Endothelial cell of umbilical vein (primary cell): Measurements from ENCODE around the gene RAB27B. TPM values are rescaled to one million over a fixed set of nuclear protein-coding genes. Genes with fewer than 3 reads are reported as not detected.

Experiments used
- BruUV-seq: library from RNA; stranded (reverse); fragments of 400-500 nt; replicated peaks from 2 replicates; lab custom pipeline; 2021; lab: Mats Ljungman, UMichigan
- CTCF ChIA-PET: fragments of 300-600, 350-600 bp; sonication (Branson Sonifier 250); formaldehyde crosslinking; loops from one replicate; lab custom pipeline; 2021; ENCODE audit warnings: antibody characterized with exemption, inconsistent platforms; lab: Charles Lee
- POLR2A ChIA-PET: fragments of 300-600, 350-600 bp; sonication (Branson Sonifier 250); formaldehyde crosslinking; loops from one replicate; lab custom pipeline; 2021; ENCODE audit warnings: antibody characterized with exemption, inconsistent platforms; lab: Charles Lee
- DNase-seq: peaks from one replicate; pipeline ENCODE4 v3.0.0-alpha.2; 2011; ENCODE audit warnings: low read depth, low spot score
- FAIRE-seq: peaks from 2 replicates; lab custom pipeline; 2011; peaks lifted over from hg19 to GRCh38; lab: Jason Lieb, UNC
- H2AFZ ChIP-seq: 2 replicates; pipeline ENCODE4 v1.6.0; 2012; ENCODE audit warnings: low read depth, low read length, control low read depth, inconsistent platforms
- H3K27ac ChIP-seq: 2 replicates; pipeline ENCODE4 v1.5.1; 2011; ENCODE audit warnings: low read depth, mild to moderate bottlenecking, control low read depth, low read length, moderate library complexity; ENCODE audit not compliant: insufficient read depth
- H3K27me3 ChIP-seq, 2 experiments: 2 replicates each; pipeline versions ENCODE4 v1.6.0 to v1.6.1; 2011; ENCODE audit warnings: low read length in 2 of 2, mixed read lengths in 1 of 2; ENCODE audit not compliant: control insufficient read depth in 2 of 2, insufficient read depth in 2 of 2
- H3K36me3 ChIP-seq, 2 experiments: 2 replicates in 1 of 2; 3 replicates in 1 of 2; pipeline ENCODE4 v1.5.1; 2011; ENCODE audit warnings: low read length in 2 of 2, mild to moderate bottlenecking in 1 of 2, moderate library complexity in 1 of 2; ENCODE audit not compliant: control insufficient read depth in 2 of 2, insufficient read depth in 2 of 2; ENCODE audit errors: extremely low read depth in 1 of 2
- H3K4me1 ChIP-seq: 3 replicates; pipeline ENCODE4 v1.5.1; 2011; ENCODE audit warnings: mild to moderate bottlenecking, low read length; ENCODE audit not compliant: control insufficient read depth, insufficient read depth; ENCODE audit errors: extremely low read depth
- H3K4me2 ChIP-seq: 2 replicates; pipeline ENCODE4 v1.6.1; 2011; ENCODE audit warnings: low read length, control low read depth, mixed read lengths; ENCODE audit not compliant: insufficient read depth
- H3K4me3 ChIP-seq, 3 experiments: fragments of 200-600 bp in 1 of 3; sonication (generic), shearing (Covaris generic) in 1 of 3; replicated peaks in 1 of 3; 2 replicates each; pipeline ENCODE4 v1.5.1; 2011 to 2016; ENCODE audit warnings: control low read depth in 3 of 3, low read length in 3 of 3, mild to moderate bottlenecking in 2 of 3, inconsistent platforms in 1 of 3, low read depth in 1 of 3, moderate library complexity in 1 of 3; ENCODE audit not compliant: insufficient read depth in 1 of 3
- H3K79me2 ChIP-seq: 2 replicates; pipeline ENCODE4 v1.6.0; 2012; ENCODE audit warnings: low read length, inconsistent platforms; ENCODE audit not compliant: control insufficient read depth, insufficient read depth
- H3K9ac ChIP-seq: replicated peaks from 2 replicates; pipeline ENCODE3; 2011; ENCODE audit warnings: low read length, control low read depth; ENCODE audit not compliant: insufficient read depth; ENCODE audit errors: extremely low read depth
- H3K9me1 ChIP-seq: replicated peaks from 3 replicates; pipeline ENCODE4 v1.6.0; 2011; ENCODE audit warnings: mild to moderate bottlenecking, low read length; ENCODE audit not compliant: control insufficient read depth, insufficient read depth; ENCODE audit errors: extremely low read depth
- H3K9me3 ChIP-seq: replicated peaks from 2 replicates; pipeline ENCODE4 v1.5.1; 2012; ENCODE audit warnings: low read length, inconsistent platforms; ENCODE audit not compliant: control insufficient read depth, insufficient read depth
- H4K20me1 ChIP-seq: replicated peaks from 2 replicates; pipeline ENCODE3; 2011; ENCODE audit warnings: mild to moderate bottlenecking, low read length; ENCODE audit not compliant: control insufficient read depth, insufficient read depth; ENCODE audit errors: extremely low read depth
- EZH2 ChIP-seq: IDR thresholded peaks from 2 replicates; pipeline ENCODE4 v1.6.1; 2012; ENCODE audit warnings: borderline replicate concordance, low read depth, mild to moderate bottlenecking, moderate library complexity, low read length, inconsistent platforms; ENCODE audit not compliant: severe bottlenecking
- FOS ChIP-seq: IDR thresholded peaks from 2 replicates; pipeline ENCODE4 v1.6.1; 2011; ENCODE audit warnings: mild to moderate bottlenecking, low read length, moderate library complexity, borderline replicate concordance; ENCODE audit not compliant: insufficient read depth
- GATA2 ChIP-seq: IDR thresholded peaks from 2 replicates; pipeline ENCODE4 v1.7.0; 2011; ENCODE audit warnings: low read depth, mild to moderate bottlenecking, moderate library complexity, mixed read lengths, low read length; ENCODE audit not compliant: insufficient read length, insufficient read depth
- JUN ChIP-seq: IDR thresholded peaks from 2 replicates; pipeline ENCODE4 v1.6.1; 2011; ENCODE audit warnings: borderline replicate concordance, low read depth; ENCODE audit not compliant: insufficient read length, insufficient read depth
- MAX ChIP-seq: IDR thresholded peaks from 2 replicates; pipeline ENCODE4 v1.6.1; 2011; ENCODE audit not compliant: insufficient read depth, insufficient read length
- MYC ChIP-seq: IDR thresholded peaks from one replicate; pipeline ENCODE4 v1.6.1; 2011; ENCODE audit warnings: mild to moderate bottlenecking, low read depth, low read length
- POLR2A ChIP-seq: IDR thresholded peaks from 2 replicates; pipeline ENCODE4 v1.6.1; 2012; ENCODE audit warnings: low read depth, mild to moderate bottlenecking, control low read depth, low read length
- POLR2AphosphoS5 ChIP-seq: IDR thresholded peaks from 2 replicates; pipeline ENCODE4 v1.6.1; 2012; ENCODE audit warnings: low read depth, mild to moderate bottlenecking, control low read depth, low read length, moderate library complexity; ENCODE audit not compliant: insufficient read depth
- dilution Hi-C: fragments of 300-500 bp; cut with MboI; formaldehyde crosslinking; loops from one replicate; pipeline ENCODE4 v1.15.0; 2019; ENCODE audit warnings: low sequenced_read_pairs; ENCODE audit not compliant: extremely low pct_ligation_motif_present
- intact Hi-C: fragments of 100-400 bp; cut with micrococcal nuclease; formaldehyde crosslinking; loops from one replicate; pipeline ENCODE4 v1.10.0; 2022
- polyA plus RNA-seq, 4 experiments: library from polyadenylated mRNA; depleted of rRNA in 3 of 4; stranded (reverse) in 3 of 4; unstranded in 1 of 4; fragments of >200 nt; gene quantifications; 2 replicates each; pipeline versions ENCODE4 v1.2.1 to v1.2.3, GENCODE V29; 2011 to 2012; ENCODE audit warnings: missing spikeins in 1 of 4
- total RNA-seq: library from RNA; stranded (reverse); gene quantifications from 2 replicates; pipeline ENCODE4 v1.2.3, GENCODE V29; 2021
- TF ChIP-seq, protein P1 (sequence below), 2 donors: IDR thresholded peaks; 1 replicate in 1 of 2; 2 replicates in 1 of 2; pipeline ENCODE4 v1.5.1; 2011; ENCODE audit warnings: low read length in 2 of 2, mild to moderate bottlenecking in 2 of 2, moderate library complexity in 2 of 2, control low read depth in 1 of 2, inconsistent platforms in 1 of 2, low read depth in 1 of 2; ENCODE audit not compliant: insufficient read depth in 1 of 2; ENCODE audit errors: extremely low read depth in 1 of 2

Gene RAB27B
- total and polyA plus RNA-seq, 2 donors (not counting 3 experiments of a cell fraction or from before 2014, with no cell fraction given): not detected

DNA sequence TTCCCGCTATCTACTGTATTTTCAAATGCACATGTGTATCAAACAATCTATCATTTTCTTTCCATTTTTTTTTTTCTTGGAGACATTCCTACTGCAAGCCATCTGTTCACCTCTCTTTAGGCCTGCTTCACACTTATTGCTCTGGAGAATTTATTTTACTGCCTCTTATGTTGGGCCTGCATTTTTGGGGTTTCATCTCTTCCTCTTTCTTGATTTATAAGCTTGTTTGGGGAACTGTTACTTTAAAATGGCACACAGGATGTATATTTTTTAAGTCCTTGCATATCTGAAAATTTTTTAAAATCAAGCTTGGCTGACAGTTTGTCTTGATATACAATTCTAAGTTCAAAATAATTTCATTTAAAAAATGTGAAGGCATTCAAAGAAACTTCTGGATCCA is 3.5 kb upstream of the RAB27B start:
- Histone ChIP-seq H3K4me2 (no peak overlapping the region), H3K4me3 (no peak overlapping the region), H3K27me3 (no peaks in the 10 kb centered on the region), H3K36me3 (no peaks in the 10 kb centered on the region), H3K4me1 (peaks cover 9% of the 10 kb centered on the region), H3K9me3 (no peaks in the 10 kb centered on the region), H3K9ac (no peak overlapping the region), H4K20me1 (no peaks in the 10 kb centered on the region), H3K79me2 (no peaks in the 10 kb centered on the region), H3K27ac (no peak overlapping the region), H3K9me1 (no peaks in the 10 kb centered on the region), H2AFZ (no peak overlapping the region)
- DNase-seq (no peak), FAIRE-seq (no peak)
- POLR2A ChIA-PET: no interaction called here
- TF ChIP-seq POLR2AphosphoS5: no peak
- TF ChIP-seq, protein P1, sequence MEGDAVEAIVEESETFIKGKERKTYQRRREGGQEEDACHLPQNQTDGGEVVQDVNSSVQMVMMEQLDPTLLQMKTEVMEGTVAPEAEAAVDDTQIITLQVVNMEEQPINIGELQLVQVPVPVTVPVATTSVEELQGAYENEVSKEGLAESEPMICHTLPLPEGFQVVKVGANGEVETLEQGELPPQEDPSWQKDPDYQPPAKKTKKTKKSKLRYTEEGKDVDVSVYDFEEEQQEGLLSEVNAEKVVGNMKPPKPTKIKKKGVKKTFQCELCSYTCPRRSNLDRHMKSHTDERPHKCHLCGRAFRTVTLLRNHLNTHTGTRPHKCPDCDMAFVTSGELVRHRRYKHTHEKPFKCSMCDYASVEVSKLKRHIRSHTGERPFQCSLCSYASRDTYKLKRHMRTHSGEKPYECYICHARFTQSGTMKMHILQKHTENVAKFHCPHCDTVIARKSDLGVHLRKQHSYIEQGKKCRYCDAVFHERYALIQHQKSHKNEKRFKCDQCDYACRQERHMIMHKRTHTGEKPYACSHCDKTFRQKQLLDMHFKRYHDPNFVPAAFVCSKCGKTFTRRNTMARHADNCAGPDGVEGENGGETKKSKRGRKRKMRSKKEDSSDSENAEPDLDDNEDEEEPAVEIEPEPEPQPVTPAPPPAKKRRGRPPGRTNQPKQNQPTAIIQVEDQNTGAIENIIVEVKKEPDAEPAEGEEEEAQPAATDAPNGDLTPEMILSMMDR (IDR thresholded peaks at IDR 0.05; ENCODE audit: extremely low read depth in 1 of 2, insufficient read depth in 1 of 2, low read depth in 1 of 2, low read length in 2 of 2): no peak
- TF ChIP-seq MYC: no peak
- dilution Hi-C loops (no loop called here), intact Hi-C loops (loop anchor here (10.0 kb wide), 1 partner anchor 160 kb away; no protein-coding TSS in a partner anchor)
- CTCF ChIA-PET: interaction anchor here (0.5 kb wide), 1 partner anchor 47 kb away, joined by 4 read pairs; no protein-coding TSS in a partner anchor
- BruUV-seq: no TSS peak

DNA sequence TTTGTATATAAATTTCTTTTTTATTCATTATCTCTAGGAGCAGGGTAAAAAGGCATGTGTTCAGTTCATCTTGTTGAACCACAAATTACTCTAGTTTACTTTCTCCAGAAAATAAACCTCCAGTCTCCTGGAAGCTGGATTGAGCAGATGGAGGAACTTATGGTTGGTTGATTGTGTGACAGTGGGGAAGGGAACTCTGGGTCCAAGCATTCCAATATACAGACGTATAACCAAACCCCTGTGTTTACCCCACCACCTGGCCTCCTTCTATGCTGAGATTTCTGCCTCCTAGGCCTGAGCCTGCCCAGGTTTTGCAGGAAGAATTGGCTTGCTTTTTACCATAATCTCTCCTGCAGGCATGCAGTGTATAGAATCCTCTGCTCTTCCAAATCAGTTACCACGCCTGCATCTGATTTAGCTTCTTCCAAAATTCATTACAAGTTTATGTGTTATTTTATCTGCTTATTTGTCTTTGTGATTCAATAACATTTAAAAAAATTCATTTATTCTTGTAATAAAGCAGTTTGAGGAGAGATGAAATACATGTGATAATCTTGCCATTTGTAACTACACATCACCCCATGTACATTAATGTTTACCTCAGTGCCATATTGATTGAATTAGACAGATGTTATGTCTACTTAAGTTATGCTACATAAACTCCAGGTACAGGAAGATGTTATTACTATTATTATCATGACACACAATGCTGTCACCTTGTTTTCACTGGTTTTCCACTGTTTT is 2.5 kb upstream of the RAB27B start:
- Histone ChIP-seq H3K36me3 (no peaks in the 10 kb centered on the region), H3K9ac (no peak overlapping the region), H3K9me3 (no peaks in the 10 kb centered on the region), H2AFZ (no peak overlapping the region), H3K27me3 (peaks cover 0 to 5% of the 10 kb centered on the region in 2 experiments), H4K20me1 (no peaks in the 10 kb centered on the region), H3K27ac (no peak overlapping the region), H3K9me1 (no peaks in the 10 kb centered on the region), H3K4me1 (peaks cover 9% of the 10 kb centered on the region), H3K4me2 (no peak overlapping the region), H3K79me2 (no peaks in the 10 kb centered on the region), H3K4me3 (no peak overlapping the region)
- no peak for FAIRE-seq
- BruUV-seq: no TSS peak
- DNase-seq: no peak
- TF ChIP-seq JUN: no peak
- TF ChIP-seq MYC: no peak
- TF ChIP-seq EZH2: no peak
- TF ChIP-seq POLR2AphosphoS5: no peak
- TF ChIP-seq, protein P1 (IDR thresholded peaks at IDR 0.05; ENCODE audit: extremely low read depth in 1 of 2, insufficient read depth in 1 of 2, low read depth in 1 of 2, low read length in 2 of 2): no peak
- TF ChIP-seq MAX: no peak
- no peak for TF ChIP-seq POLR2A
- no peak for TF ChIP-seq FOS
- no peak for TF ChIP-seq GATA2
- ChIA-PET POLR2A (no interaction called here), CTCF (no interaction called here)
- dilution Hi-C loops (no loop called here), intact Hi-C loops (loop anchor here (2.0 to 10.0 kb wide), 2 partner anchors 15 to 159 kb away; no protein-coding TSS in a partner anchor)
